ENCODE results near the gene SLC3A2.
A peak's percentile ranks its signal among the peaks of the same experiment; 100 is the strongest.

Gene SLC3A2

GRCh38 chr11:62881579-62882430 is 1.1 kb downstream of the SLC3A2 start:
- DNase-seq: peak; percentile 96

- DNase-seq: no peak
These were observed 1.7 kb downstream of the SLC3A2 start for GRCh38 chr11:62882431-62882749.

GRCh38 chr11:62882788-62883501 is 2.2 kb downstream of the SLC3A2 start:
- DNase-seq: no peak

- DNase-seq: no peak
These were observed 3.0 kb downstream of the SLC3A2 start for GRCh38 chr11:62883673-62884072.

GRCh38 chr11:62885137-62885750 is 4.5 kb downstream of the SLC3A2 start:
- no peak for DNase-seq

GRCh38 chr11:62888406-62888805 is 7.7 kb downstream of the SLC3A2 start:
- no peak for DNase-seq

- DNase-seq: no peak
These were observed 8.4 kb downstream of the SLC3A2 start for GRCh38 chr11:62889126-62889483.

GRCh38 chr11:62889484-62890437 is 9.1 kb downstream of the SLC3A2 start:
- DNase-seq: peak; percentile 73

- no peak for DNase-seq
These were observed 11.6 kb downstream of the SLC3A2 start for GRCh38 chr11:62892077-62892922.

- DNase-seq: no peak
These were observed 14.8 kb downstream of the SLC3A2 start for GRCh38 chr11:62895501-62895900.

GRCh38 chr11:62896049-62896448 is 15.4 kb downstream of the SLC3A2 start:
- DNase-seq: no peak

GRCh38 chr11:62897311-62897710 is 16.6 kb downstream of the SLC3A2 start:
- no peak for DNase-seq

- no peak for DNase-seq
These were observed 17.3 kb downstream of the SLC3A2 start for GRCh38 chr11:62898027-62898426.

GRCh38 chr11:62902932-62903331 is 22.2 kb downstream of the SLC3A2 start:
- DNase-seq: no peak

- no peak for DNase-seq
These were observed 24.6 kb downstream of the SLC3A2 start for GRCh38 chr11:62905296-62905695.

GRCh38 chr11:62905927-62906531 is 25.3 kb downstream of the SLC3A2 start:
- peak; percentile 93 for DNase-seq

- no peak for DNase-seq
These were observed 27.9 kb downstream of the SLC3A2 start for GRCh38 chr11:62908468-62909072.

- DNase-seq: no peak
These were observed 28.6 kb downstream of the SLC3A2 start for GRCh38 chr11:62909107-62909894.

- DNase-seq: no peak
These were observed 29.6 kb downstream of the SLC3A2 start for GRCh38 chr11:62910141-62910882.
